ENCODE data around the gene ADARB1.

The ADARB1 gene

DNA sequence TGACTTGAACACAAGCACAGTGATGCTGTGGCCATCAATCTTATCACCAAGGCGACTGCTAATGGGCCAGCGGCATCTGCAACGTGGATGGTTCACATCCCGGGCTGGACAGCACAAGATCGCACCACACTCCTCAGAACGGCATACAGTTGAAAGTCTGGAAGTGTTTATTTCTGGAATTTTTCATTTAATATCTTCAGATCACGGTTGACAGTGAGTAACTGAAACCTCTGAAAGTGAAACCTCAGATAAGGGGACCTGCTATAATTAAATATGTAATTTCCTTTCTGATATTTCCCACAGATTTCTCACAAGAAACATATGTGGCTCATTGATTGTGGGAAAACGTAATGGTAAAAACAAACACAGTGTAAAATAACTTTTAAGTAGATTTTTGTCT lies 129.6 kb downstream of the ADARB1 start:
- DNase-seq (ENCODE audit: low read depth in 3 of 3), result no peak

DNA sequence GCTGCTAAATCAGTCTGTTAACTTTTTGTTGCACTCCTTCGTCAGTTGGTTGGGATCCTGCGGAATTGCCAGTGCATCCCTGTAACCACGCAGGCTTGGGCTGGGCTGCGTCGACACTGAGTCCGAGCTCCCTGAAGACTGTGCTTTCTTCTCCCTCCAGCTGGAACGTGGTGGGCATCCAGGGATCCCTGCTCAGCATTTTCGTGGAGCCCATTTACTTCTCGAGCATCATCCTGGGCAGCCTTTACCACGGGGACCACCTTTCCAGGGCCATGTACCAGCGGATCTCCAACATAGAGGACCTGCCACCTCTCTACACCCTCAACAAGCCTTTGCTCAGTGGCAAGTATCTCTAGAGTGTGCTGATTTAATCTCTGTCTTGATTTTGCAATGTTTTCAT lies 130.0 kb downstream of the ADARB1 start:
- DNase-seq (ENCODE audit: low read depth in 3 of 3), result no peak

DNA sequence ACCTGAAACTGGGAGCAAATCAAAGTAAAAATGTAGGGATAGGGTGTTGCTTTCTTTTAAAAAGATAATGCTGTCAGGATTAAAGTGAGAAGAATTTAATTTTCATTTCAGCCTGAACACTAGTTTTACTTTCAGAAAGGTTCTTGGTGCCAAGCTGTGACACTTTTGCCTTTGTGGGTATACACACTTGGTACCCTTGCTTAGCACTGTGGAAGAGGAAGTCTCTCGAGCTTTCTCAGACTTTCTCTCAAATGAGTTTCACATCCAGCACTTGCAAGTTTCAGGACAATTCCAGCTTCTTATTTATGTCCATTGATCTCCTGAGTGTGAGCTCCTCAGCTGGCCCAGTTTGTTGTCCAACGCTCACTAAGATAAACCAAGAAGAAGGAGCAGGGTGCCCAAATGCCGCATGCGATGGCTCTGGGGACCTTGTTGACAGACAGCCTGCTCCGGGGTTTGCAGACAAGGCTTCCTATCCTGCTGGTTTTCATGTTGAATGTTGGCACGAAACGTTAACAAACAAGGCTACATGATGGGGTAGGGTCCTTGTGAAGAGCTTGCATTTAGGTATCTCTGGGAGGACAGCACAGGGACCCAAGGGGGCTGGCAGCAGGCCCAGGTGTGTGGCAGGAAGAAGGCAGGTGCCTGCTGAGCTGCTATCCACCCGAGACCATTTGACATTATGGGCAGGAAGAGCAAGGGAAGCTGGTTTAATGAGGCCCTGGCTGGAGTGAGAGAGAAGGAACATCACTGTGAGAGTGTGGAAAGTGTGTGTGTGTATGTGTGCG lies 133.7 kb downstream of the ADARB1 start:
- no peak for DNase-seq (ENCODE audit: low read depth in 3 of 3)

DNA sequence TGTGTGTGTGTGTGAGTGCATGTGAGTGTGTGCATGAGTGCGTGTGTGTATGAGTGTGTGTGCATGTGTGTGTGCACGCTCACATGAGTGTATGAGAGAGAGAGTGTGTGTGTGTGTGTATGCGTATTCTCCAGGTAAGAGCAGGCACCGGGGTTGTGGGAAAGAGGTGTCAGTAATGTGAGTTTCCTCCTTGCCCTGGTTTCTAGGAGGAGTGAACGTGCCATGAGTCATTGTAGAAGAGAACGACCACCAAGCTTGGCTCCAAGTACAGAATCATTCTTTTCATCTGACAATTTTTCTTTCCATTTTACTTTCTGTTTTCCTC lies 134.2 kb downstream of the ADARB1 start:
- DNase-seq (ENCODE audit: low read depth in 3 of 3), result no peak

DNA sequence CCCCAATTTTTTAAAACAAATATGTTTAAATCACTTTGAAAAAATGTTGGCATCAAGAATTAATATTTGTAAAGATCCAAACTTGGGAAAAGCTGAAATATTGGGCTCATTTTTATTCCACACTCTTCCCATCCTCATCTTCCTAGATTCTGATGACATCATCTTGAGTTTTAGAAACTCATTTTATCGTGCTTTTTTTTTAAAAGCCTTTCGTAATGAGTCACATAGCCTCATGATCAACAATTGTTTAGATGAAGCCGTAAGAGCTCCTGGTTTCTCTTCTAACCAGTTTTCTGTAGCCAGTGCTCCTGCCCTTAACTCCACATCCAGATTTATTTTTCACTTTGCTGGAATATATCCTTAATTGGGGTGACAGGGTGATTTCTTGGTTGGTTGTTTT lies 134.7 kb downstream of the ADARB1 start:
- DNase-seq (ENCODE audit: low read depth in 3 of 3), result no peak

DNA sequence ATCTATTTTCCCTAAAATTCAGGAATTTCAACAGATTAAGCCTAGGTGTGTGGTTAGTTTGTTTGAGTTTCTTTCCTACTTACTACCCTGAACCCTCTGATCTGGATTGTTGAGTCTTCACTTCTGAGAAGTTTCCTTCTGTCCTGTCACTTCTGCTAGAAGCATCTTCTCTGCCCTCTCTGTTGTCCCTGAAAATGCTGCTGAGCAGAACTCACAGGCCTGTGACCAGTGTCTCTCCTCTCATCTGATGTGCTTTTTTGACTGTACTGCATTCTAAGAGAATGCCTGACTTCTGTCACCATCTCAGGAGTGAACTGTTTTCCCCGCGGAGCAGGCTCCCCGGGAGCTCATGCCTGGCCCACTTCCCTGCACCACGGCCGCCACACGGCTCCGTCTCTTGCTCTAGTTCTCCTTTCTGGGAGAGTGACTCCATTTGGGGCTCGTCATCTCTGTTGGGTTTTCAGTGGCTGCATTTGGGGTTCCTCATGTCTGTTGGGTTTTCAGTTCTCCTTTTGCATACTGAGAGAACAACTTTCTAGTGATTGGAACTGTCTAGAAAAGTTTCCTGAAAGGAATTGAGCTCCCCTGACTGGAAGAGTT lies 135.4 kb downstream of the ADARB1 start:
- DNase-seq (ENCODE audit: low read depth in 3 of 3), result no peak

GRCh38 chr21:45210461-45210983 lies 136.1 kb downstream of the ADARB1 start:
- no peak for DNase-seq (ENCODE audit: low read depth in 3 of 3)

DNA sequence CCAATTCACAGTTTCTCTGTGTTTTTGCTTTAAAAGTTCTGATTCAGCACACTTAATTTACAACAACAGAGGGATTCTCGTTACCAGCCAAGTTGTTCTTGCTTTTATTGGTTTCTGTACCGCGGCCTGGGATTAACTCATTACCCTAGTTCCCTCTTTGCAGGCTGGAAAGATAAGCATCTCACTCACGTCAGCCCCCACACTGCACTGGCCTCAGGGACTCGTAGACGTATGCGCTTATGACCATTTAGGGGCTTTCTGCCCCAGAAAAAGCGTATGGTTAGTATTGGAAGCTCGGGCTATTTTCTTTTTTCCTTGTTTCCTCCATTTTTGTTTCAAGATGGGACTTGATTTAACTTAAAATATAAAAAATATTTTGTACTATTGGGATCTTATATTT lies 137.3 kb downstream of the ADARB1 start:
- no peak for DNase-seq (ENCODE audit: low read depth in 3 of 3)

DNA sequence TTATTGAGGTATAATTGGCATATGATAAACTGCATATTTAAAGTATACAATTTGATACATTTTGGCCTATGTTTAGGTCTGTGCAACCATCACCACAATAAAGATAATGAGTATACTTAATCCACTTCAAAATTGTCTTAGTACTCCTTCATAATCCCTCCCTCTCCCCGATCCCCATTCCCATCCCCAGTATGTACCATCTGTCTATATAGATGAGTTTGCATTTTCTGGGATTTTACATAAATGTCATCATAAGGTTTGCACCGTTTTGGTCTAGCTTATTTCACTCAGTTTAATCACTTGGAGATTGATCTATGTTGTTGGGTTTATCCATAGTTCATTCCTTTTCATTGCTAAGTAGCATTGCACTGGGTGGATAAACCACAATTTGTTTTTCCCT lies 139.0 kb downstream of the ADARB1 start:
- DNase-seq (ENCODE audit: low read depth in 3 of 3), result no peak

DNA sequence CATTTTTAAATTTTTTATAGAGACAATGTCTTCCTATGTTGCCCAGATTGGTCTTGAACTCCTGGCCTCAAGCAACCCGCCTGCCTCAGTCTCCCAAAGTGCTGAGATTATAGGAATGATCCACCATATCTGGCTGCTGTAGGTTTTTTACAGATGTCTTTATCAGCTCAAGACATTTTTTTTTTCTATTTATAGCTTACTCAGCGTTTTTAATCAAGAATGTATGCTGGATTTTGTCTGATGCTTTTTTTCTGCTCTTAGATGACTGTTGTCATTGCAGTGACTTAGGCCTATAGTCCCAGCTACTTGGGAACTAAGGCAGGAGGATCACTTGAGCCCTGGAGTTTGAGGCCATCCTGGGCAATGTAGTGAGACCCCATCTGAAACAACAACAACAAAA lies 140.8 kb downstream of the ADARB1 start:
- DNase-seq (ENCODE audit: low read depth in 3 of 3), result no peak

GRCh38 chr21:45217010-45217409 lies 142.6 kb downstream of the ADARB1 start:
- no peak for DNase-seq (ENCODE audit: low read depth in 3 of 3)

DNA sequence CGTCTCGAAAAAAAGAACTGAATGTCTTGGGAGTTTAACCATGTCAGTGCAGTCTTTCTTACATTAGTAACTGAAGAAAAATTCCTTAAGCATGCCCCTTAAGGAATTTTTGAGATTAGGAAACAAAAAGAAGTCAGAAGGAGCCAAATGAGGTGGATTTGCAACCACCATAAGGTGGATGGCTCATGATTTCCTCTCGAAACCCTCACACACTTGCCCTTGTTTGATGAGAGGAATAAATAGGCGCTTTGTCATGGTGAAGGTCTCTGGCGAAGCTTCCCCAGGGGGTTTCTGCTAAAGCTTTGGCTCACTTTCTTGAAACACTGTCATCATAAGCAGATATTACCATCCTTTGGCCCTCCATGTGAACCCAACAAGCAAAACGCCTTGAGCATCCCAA lies 145.1 kb downstream of the ADARB1 start:
- no peak for DNase-seq (ENCODE audit: low read depth in 3 of 3)

GRCh38 chr21:45220071-45220481 lies 145.7 kb downstream of the ADARB1 start:
- DNase-seq (ENCODE audit: low read depth in 3 of 3), result no peak

GRCh38 chr21:45220714-45221490 lies 146.5 kb downstream of the ADARB1 start:
- no peak for DNase-seq (ENCODE audit: low read depth in 3 of 3)

DNA sequence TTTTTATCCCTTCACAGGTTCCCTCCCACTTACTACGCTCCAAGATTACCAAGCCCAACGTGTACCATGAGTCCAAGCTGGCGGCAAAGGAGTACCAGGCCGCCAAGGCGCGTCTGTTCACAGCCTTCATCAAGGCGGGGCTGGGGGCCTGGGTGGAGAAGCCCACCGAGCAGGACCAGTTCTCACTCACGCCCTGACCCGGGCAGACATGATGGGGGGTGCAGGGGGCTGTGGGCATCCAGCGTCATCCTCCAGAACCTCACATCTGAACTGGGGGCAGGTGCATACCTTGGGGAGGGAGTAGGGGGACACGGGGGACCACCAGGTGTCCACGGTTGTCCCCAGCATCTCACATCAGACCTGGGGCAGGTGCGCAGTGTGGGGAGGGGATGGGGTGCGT lies 147.6 kb downstream of the ADARB1 start:
- no peak for DNase-seq (ENCODE audit: low read depth in 3 of 3)

- no peak for DNase-seq (ENCODE audit: low read depth in 3 of 3)
Observed at GRCh38 chr21:45223236-45224185, 149.1 kb downstream of the ADARB1 start.

- DNase-seq (ENCODE audit: low read depth in 3 of 3), result no peak
Observed at GRCh38 chr21:45224189-45224938, 150.0 kb downstream of the ADARB1 start.

- no peak for DNase-seq (ENCODE audit: low read depth in 3 of 3)
Observed at GRCh38 chr21:45225041-45225740, 150.8 kb downstream of the ADARB1 start.

- no peak for DNase-seq (ENCODE audit: low read depth in 3 of 3)
Observed at GRCh38 chr21:45225741-45226327, 151.5 kb downstream of the ADARB1 start.

Measured in stimulated activated CD4-positive, alpha-beta T cell treated with anti-CD3 and anti-CD28 coated beads, TNF-alpha, amount 100 ng/mL, for 24 hours (primary cell).